Motor neuron (in vitro differentiated cells): ENCODE data around the gene ERAL1. TPM values are rescaled to one million over a fixed set of nuclear protein-coding genes. Genes with fewer than 3 reads are reported as not detected.

Source experiments
- ATAC-seq, 8 experiments: fragments of 200-7000 bp; cut with Tn5 transposase; replicated peaks in 6 of 8; 2 replicates each; pipeline ENCODE4 v1.8.0; 2021; ENCODE audit warnings: mild to moderate bottlenecking in 8 of 8, moderate library complexity in 8 of 8
- H3K27ac ChIP-seq, 2 donors: fragments of 250-450 bp; sonication (Bioruptor Pico); 2 replicates each; pipeline ENCODE4 v1.9.0; 2021; ENCODE audit warnings: antibody characterized with exemption in 2 of 2, mild to moderate bottlenecking in 2 of 2, moderate library complexity in 1 of 2
- H3K4me1 ChIP-seq, 2 donors: fragments of 250-450 bp; sonication (Bioruptor Pico); replicated peaks in 1 of 2; 2 replicates each; pipeline ENCODE4 v1.6.1; 2021; ENCODE audit warnings: antibody characterized with exemption in 2 of 2, mild to moderate bottlenecking in 2 of 2, moderate library complexity in 1 of 2
- H3K4me3 ChIP-seq, 5 donors: fragments of 250-450 bp; sonication (Bioruptor Pico); 2 replicates each; pipeline ENCODE4 v1.9.0; 2021; ENCODE audit warnings: antibody characterized with exemption in 5 of 5, mild to moderate bottlenecking in 5 of 5, moderate library complexity in 4 of 5
- WGBS, 10 experiments: fragments of 450-650 bp; shearing (Covaris generic); methylation state at CpG; one replicate each; pipeline ENCODE4 v1.0.0; 2022; 5-methylcytosine and 5-hydroxymethylcytosine counted together
- in situ Hi-C, 9 experiments: fragments of 400-800 bp; cut with MboI; loops; one replicate each; pipeline ENCODE4 v1.15.0; 2021; ENCODE audit warnings: low sequenced_read_pairs in 9 of 9, low pct_unique_long_range_greater_than_20kb in 2 of 9; ENCODE audit not compliant: unreplicated experiment in 9 of 9
- total RNA-seq, 8 experiments: library from RNA; unstranded; fragments of 300-600 nt; gene quantifications; 2 replicates each; pipeline versions ENCODE4 v1.2.3 to v1.2.4, GENCODE V29; 2022

The ERAL1 gene
- total RNA-seq, 8 experiments from 2014 or later: 19.0 to 56.8 (median 26.9) TPM

DNA sequence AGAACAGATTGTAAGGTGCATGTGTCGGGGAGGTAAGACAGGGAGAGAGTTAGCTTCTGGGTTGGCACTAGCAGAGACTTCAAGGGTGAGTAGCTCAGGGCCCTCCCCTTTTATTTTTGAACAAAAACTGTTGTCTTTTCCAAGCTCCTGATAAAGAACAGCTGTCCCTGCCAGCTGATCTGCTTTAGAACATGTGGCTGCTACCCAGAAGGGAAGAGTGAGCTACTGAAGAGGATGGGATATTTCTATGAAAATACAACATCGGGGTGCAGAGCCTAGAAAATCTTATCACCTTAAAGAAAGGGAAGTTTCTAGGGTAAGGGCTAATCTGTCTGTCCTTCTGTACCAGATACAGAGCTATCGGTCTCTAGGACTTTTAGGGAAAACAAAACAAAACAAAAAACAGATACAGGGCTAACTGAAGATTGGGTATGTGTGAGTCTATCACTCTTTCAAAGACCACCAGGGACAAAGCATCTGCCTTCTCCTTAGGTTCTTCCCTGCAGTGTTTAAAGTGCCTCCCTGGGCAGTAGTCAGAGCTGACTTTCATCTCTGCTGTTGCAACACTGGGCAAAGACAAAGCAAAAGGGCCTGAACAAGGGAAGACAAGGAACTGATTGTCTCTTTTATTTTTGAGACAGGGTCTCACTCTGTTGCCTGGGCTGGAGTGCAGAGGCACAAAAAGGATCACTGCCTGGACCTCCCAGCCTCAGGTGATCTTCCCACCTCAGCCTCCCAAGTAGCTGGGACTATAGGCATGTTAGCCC is 53.1 kb downstream of the ERAL1 start:
- Histone ChIP-seq H3K4me1 (peaks cover 3 to 5% of the 10 kb centered on the region in 2 donors), H3K27ac (peak overlapping the region in 1 of 2 donors; percentile 20), H3K4me3 (no peak overlapping the region)
- in situ Hi-C loops: loop anchor here in 2 of 9 experiments (25.0 kb wide), 1 partner anchor 146 kb away; no protein-coding TSS in a partner anchor
- WGBS, 10 experiments: 60 to 93% (median 80%) methylated on average over 1 to 3 of the region's 3 CpGs; no CpG with 5 or more reads in 3 of the 10 experiments
- no peak for ATAC-seq

DNA sequence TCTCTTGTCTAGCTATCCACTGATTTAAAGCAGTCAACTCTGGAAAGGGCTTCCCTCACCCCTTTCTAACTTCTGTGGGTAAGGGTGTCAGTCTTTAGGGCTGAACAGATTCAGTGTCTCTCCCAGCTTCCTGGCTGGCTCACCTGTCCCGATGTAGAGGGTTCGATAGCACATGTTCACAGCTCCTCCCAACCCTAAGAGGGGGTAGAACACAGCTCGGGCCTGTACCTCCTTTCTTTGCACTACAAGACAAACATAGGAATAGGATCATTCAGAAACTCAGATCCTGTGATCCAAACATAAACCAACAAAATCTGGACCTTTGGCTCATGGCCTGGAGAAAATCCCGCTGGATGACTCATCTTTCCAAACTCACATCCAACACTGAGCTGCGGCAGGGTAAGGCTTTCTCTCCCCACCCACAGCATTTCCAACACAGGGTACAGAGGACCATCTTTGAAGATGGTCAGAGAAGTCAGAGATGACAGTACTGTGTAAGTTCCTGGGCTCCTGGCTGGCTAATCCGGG is 53.9 kb downstream of the ERAL1 start:
- H3K27ac ChIP-seq: peak overlapping the region; percentile 20 to 40
- 0 to 79% (median 57%) methylated on average over 1 to 6 of the region's 6 CpGs; no CpG with 5 or more reads in 3 of the 10 experiments for WGBS, 10 experiments
- no peak overlapping the region for H3K4me3 ChIP-seq
- peaks cover 3 to 5% of the 10 kb centered on the region in 2 donors for H3K4me1 ChIP-seq
- in situ Hi-C loops: loop anchor here in 2 of 9 experiments (25.0 kb wide), 1 partner anchor 146 kb away; no protein-coding TSS in a partner anchor
- ATAC-seq: peak in 6 of 8 experiments; percentile 6 to 63 (median 40)

DNA sequence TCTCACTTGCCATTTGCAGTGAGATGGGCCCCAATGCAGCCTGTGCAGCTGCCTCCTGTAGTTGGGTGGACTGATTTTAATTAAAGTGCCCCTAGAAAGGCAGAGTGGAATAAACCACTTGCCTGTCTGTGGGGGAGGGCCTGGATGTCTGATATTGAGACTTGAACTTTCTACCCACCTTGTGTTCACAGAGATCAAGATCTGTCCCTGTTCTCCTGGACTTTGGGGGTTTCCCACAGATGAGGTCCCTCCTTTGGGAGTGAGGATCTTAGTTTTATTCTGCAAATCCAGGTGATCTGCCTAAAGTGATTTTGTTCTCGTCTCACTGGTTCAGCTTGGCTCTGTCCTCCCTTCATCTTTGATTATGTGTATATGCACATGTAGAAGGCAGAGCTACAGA is 55.7 kb downstream of the ERAL1 start:
- WGBS, 10 experiments: no CpG with 5 or more reads among the region's 1 CpG
- Histone ChIP-seq H3K4me3 (no peak overlapping the region), H3K27ac (peak overlapping the region in 1 of 2 donors; percentile 24), H3K4me1 (peaks cover 3 to 5% of the 10 kb centered on the region in 2 donors)
- in situ Hi-C loops: loop anchor here in 2 of 9 experiments (25.0 kb wide), 1 partner anchor 148 kb away; no protein-coding TSS in a partner anchor
- ATAC-seq: peak in 1 of 8 experiments; percentile 19

Other genes with a start within 250 kb of the ERAL1 start
- 10 to 100 TPM in 6 of 8 experiments, 1 to 10 TPM in 2; 4.0 to 34.1 (median 15.6) TPM for gene RSKR, start 240.8 kb upstream of the ERAL1 start, total RNA-seq
- 100 to 1,000 TPM in 2 of 8 experiments, 10 to 100 TPM in 6; 36.7 to 124 (median 57.8) TPM for gene BLTP2, start 209.9 kb upstream of the ERAL1 start, total RNA-seq
- gene SDF2, start 193.1 kb upstream of the ERAL1 start, total RNA-seq: 10 to 100 TPM; 39.5 to 79.9 (median 47.5) TPM
- gene SUPT6H, start 192.8 kb upstream of the ERAL1 start, total RNA-seq: 100 to 1,000 TPM in 2 of 8 experiments, 10 to 100 TPM in 6; 23.1 to 109 (median 45.0) TPM
- gene PROCA1, start 143.1 kb upstream of the ERAL1 start, total RNA-seq: 10 to 100 TPM in 2 of 8 experiments, 1 to 10 TPM in 5, under 1 TPM in 1; 0.66 to 10.4 (median 5.7) TPM
- 10 to 100 TPM in 7 of 8 experiments, 1 to 10 TPM in 1; 9.4 to 91.5 (median 44.4) TPM for gene RAB34, start 137.1 kb upstream of the ERAL1 start, total RNA-seq
- gene RPL23A, start 135.0 kb upstream of the ERAL1 start, total RNA-seq: 1,000 to 10,000 TPM; 1,065 to 1,674 (median 1,567) TPM
- gene TLCD1, start 128.8 kb upstream of the ERAL1 start, total RNA-seq: 10 to 100 TPM in 3 of 8 experiments, 1 to 10 TPM in 5; 3.4 to 38.3 (median 7.5) TPM
- 1 to 10 TPM; 1.6 to 9.2 (median 3.2) TPM for gene NEK8, start 126.2 kb upstream of the ERAL1 start, total RNA-seq
- gene TRAF4, start 111.0 kb upstream of the ERAL1 start, total RNA-seq: 10 to 100 TPM; 38.4 to 86.7 (median 67.7) TPM
- gene FAM222B, start 12.2 kb upstream of the ERAL1 start, total RNA-seq: 10 to 100 TPM in 5 of 8 experiments, 1 to 10 TPM in 3; 3.1 to 16.8 (median 11.1) TPM
- 10 to 100 TPM; 22.2 to 61.3 (median 39.7) TPM for gene FLOT2, start 42.7 kb downstream of the ERAL1 start, total RNA-seq
- gene DHRS13, start 48.1 kb downstream of the ERAL1 start, total RNA-seq: 10 to 100 TPM in 4 of 8 experiments, 1 to 10 TPM in 4; 2.2 to 14.4 (median 11.1) TPM
- gene PHF12, start 96.5 kb downstream of the ERAL1 start, total RNA-seq: 10 to 100 TPM in 7 of 8 experiments, 1 to 10 TPM in 1; 9.1 to 50.7 (median 23.4) TPM
- gene SEZ6, start 151.0 kb downstream of the ERAL1 start, total RNA-seq: 10 to 100 TPM in 4 of 8 experiments, 1 to 10 TPM in 4; 1.5 to 29.2 (median 11.4) TPM
- 10 to 100 TPM in 1 of 8 experiments, 1 to 10 TPM in 7; 1.6 to 11.8 (median 4.6) TPM for gene PIPOX, start 188.1 kb downstream of the ERAL1 start, total RNA-seq